ENCODE measurements around the gene CDY2B. TPM values are rescaled to one million over a fixed set of nuclear protein-coding genes. Genes with fewer than 3 reads are reported as not detected.

The CDY2B gene
- not detected in 2 replicates for total RNA-seq

GRCh38 chrY:17880120-17880519, at the start of gene CDY2B:
Gene CDY2B (minus strand): TSS chrY:17880220. CDS start chrY:17879892, 328 bp downstream.

Other genes with a start within 250 kb of the CDY2B start
- gene CDY2A, start 145.6 kb upstream of the CDY2B start, total RNA-seq, result not detected in 2 replicates

All from epithelial cell of alveolus of lung (primary cell).